ENCODE measurements around the gene TRAK1.

DNA sequence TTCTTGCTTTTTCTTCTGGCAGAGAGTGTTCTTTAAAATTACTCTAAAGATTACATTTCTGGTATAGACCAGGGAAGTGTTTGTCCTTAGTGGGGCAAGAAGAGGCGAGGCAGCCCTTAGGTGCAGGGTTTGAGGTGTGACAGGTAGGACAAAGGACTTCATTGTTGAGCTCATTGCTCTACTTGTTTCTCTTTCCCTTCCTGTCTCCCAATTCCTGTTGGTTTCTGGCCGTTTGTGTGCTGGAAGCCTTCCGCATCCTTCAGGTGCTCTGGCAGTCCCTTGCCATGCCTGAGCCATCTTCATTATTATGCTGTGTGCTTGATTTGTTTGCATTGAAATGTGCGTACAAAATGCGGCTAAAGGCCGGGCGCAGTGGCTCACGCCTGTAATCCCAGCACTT, 89.7 kb downstream of the TRAK1 start:
- TF ChIP-seq POLR2A (IDR thresholded peaks at IDR 0.05) (no peak), POLR2AphosphoS5 (IDR thresholded peaks at IDR 0.05; ENCODE audit: insufficient read depth in 1 of 2, low read depth in 1 of 2) (no peak)
- TF ChIP-seq, protein P1, sequence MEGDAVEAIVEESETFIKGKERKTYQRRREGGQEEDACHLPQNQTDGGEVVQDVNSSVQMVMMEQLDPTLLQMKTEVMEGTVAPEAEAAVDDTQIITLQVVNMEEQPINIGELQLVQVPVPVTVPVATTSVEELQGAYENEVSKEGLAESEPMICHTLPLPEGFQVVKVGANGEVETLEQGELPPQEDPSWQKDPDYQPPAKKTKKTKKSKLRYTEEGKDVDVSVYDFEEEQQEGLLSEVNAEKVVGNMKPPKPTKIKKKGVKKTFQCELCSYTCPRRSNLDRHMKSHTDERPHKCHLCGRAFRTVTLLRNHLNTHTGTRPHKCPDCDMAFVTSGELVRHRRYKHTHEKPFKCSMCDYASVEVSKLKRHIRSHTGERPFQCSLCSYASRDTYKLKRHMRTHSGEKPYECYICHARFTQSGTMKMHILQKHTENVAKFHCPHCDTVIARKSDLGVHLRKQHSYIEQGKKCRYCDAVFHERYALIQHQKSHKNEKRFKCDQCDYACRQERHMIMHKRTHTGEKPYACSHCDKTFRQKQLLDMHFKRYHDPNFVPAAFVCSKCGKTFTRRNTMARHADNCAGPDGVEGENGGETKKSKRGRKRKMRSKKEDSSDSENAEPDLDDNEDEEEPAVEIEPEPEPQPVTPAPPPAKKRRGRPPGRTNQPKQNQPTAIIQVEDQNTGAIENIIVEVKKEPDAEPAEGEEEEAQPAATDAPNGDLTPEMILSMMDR (IDR thresholded peaks at IDR 0.05): no peak

All from vagina (tissue), 2 donors.